HG03460 (cell line): ENCODE data around the gene RPTOR.

Experiments
- ATAC-seq: cut with Tn5 transposase; IDR thresholded peaks from one replicate; pipeline ENCODE4 v1.9.1; 2021; ENCODE audit not compliant: unreplicated experiment

The RPTOR gene

GRCh38 chr17:80826346-80826954, 281.8 kb downstream of the RPTOR start:
- ATAC-seq: no peak

GRCh38 chr17:80826955-80827645, 282.5 kb downstream of the RPTOR start:
- ATAC-seq: no peak

- no peak for ATAC-seq
Observed at GRCh38 chr17:80827646-80828643, 283.3 kb downstream of the RPTOR start.

- ATAC-seq: no peak
Observed at GRCh38 chr17:80829166-80829813, 284.7 kb downstream of the RPTOR start.

GRCh38 chr17:80830020-80830780, 285.6 kb downstream of the RPTOR start:
- no peak for ATAC-seq

- ATAC-seq: no peak
Observed at GRCh38 chr17:80831491-80831890, 286.9 kb downstream of the RPTOR start.

GRCh38 chr17:80832266-80832676, 287.6 kb downstream of the RPTOR start:
- no peak for ATAC-seq

- ATAC-seq: peak; percentile 81
Observed at GRCh38 chr17:80832888-80833583, 288.4 kb downstream of the RPTOR start.

GRCh38 chr17:80833952-80834892, 289.6 kb downstream of the RPTOR start:
- ATAC-seq: no peak

GRCh38 chr17:80834893-80835275, 290.2 kb downstream of the RPTOR start:
- no peak for ATAC-seq

- no peak for ATAC-seq
Observed at GRCh38 chr17:80835816-80836657, 291.4 kb downstream of the RPTOR start.

- ATAC-seq: no peak
Observed at GRCh38 chr17:80836658-80836965, 292.0 kb downstream of the RPTOR start.

GRCh38 chr17:80836971-80837481, 292.4 kb downstream of the RPTOR start:
- ATAC-seq: no peak

- no peak for ATAC-seq
Observed at GRCh38 chr17:80837711-80838110, 293.1 kb downstream of the RPTOR start.

GRCh38 chr17:80838311-80839025, 293.8 kb downstream of the RPTOR start:
- ATAC-seq: no peak

- ATAC-seq: no peak
Observed at GRCh38 chr17:80839026-80839345, 294.3 kb downstream of the RPTOR start.

- no peak for ATAC-seq
Observed at GRCh38 chr17:80839511-80839941, 294.9 kb downstream of the RPTOR start.
